HFF-Myc (cell line): ENCODE results near the gene SCO2.
"Not testable (repeated sequence)": the region's sequence is repeated elsewhere in the genome, so short reads cannot be mapped to it uniquely, and the experiment has no call there.

ENCODE experiments used
- DNase-seq: peaks from one replicate; pipeline ENCODE4 v3.0.0-alpha.2; 2011; ENCODE audit warnings: low read depth; ENCODE audit errors: extremely low read depth
- H3K4me3 ChIP-seq: replicated peaks from 2 replicates; pipeline ENCODE4 v1.5.1; 2011; ENCODE audit warnings: low read depth, mild to moderate bottlenecking, control low read depth, low read length
- TF ChIP-seq, protein P1 (sequence below): IDR thresholded peaks from 2 replicates; pipeline ENCODE4 v1.5.1; 2012; ENCODE audit warnings: mild to moderate bottlenecking, low read depth, low read length, control low read depth; ENCODE audit errors: missing control alignments

The SCO2 gene

DNA sequence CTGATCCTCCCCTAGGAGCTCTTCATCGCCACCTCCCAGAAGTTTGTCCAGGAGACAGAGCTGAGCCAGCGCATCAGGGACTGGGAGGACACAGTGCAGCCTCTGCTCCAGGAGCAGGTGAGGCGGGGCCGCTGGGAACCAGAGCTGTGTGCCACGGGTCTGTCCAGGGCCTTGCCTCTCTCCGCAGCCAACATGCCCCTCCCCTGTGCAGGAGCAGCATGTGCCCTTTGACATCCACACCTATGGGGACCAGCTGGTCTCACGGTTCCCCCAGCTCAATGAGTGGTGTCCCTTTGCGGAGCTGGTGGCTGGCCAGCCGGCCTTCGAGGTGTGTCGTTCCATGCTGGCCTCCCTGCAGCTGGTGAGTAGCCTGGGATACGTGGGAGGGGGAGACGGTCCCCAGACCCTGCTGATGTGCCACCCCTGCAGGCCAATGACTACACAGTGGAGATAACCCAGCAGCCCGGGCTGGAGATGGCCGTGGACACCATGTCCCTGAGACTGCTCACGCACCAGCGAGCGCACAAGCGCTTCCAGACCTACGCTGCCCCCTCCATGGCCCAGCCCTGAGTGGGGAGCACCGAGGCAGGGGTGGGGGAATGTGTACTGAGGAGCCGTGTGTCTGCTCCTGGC is 2.5 kb downstream of the SCO2 start:
- no peak overlapping the region for H3K4me3 ChIP-seq
- no peak for DNase-seq
- TF ChIP-seq, protein P1, sequence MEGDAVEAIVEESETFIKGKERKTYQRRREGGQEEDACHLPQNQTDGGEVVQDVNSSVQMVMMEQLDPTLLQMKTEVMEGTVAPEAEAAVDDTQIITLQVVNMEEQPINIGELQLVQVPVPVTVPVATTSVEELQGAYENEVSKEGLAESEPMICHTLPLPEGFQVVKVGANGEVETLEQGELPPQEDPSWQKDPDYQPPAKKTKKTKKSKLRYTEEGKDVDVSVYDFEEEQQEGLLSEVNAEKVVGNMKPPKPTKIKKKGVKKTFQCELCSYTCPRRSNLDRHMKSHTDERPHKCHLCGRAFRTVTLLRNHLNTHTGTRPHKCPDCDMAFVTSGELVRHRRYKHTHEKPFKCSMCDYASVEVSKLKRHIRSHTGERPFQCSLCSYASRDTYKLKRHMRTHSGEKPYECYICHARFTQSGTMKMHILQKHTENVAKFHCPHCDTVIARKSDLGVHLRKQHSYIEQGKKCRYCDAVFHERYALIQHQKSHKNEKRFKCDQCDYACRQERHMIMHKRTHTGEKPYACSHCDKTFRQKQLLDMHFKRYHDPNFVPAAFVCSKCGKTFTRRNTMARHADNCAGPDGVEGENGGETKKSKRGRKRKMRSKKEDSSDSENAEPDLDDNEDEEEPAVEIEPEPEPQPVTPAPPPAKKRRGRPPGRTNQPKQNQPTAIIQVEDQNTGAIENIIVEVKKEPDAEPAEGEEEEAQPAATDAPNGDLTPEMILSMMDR = no peak

DNA sequence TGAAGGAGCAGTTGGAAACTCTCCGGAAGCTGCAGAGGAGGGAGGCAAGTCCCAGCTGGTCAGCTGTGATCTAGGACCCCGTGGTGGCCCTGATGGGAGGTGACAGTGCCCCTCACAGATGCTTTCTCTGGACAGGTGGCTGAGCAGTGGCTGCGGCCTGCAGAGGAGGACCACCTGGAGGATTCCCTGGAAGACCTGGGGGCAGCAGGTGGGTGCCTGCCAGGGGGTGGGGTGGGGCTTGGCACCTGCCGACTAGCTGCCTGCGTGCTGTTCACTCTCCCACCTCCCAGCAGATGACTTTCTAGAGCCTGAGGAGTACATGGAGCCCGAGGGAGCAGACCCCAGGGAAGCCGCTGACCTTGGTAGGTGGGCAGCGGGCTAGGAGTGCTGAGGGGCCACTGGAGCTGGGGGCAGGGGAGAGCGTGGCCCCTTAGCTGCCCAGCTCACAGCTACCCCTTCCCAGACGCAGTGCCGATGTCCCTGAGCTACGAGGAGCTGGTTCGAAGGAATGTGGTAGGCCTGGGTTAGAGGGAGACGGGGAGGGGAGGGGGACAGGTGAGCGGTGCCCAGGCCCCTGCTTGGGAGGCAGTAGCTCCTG is 3.1 kb downstream of the SCO2 start:
- DNase-seq = no peak
- no peak overlapping the region for H3K4me3 ChIP-seq

DNA sequence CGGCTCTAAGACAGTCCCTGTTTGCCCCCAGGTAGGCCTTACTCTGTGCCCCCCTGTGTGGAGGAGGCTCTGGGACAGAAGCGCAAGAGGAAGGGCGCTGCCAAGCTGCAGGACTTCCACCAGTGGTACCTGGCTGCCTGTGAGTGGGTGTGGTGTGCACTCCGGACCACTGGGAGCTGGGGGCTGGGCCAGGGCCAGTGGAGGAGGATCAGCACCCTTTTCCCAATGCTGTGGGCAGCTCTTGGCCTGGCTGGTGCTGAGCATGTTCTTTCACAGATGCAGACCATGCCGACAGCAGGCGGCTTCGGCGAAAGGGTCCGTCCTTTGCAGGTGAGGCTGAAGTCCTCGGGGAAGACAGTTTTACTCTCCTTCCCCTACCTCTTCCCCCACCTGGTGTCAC is 3.7 kb downstream of the SCO2 start:
- DNase-seq = no peak
- no peak overlapping the region for H3K4me3 ChIP-seq
- TF ChIP-seq, protein P1 = no peak

More for the DNA sequence above, 3.1 kb downstream of the SCO2 start:
- TF ChIP-seq, protein P1 = no peak

DNA sequence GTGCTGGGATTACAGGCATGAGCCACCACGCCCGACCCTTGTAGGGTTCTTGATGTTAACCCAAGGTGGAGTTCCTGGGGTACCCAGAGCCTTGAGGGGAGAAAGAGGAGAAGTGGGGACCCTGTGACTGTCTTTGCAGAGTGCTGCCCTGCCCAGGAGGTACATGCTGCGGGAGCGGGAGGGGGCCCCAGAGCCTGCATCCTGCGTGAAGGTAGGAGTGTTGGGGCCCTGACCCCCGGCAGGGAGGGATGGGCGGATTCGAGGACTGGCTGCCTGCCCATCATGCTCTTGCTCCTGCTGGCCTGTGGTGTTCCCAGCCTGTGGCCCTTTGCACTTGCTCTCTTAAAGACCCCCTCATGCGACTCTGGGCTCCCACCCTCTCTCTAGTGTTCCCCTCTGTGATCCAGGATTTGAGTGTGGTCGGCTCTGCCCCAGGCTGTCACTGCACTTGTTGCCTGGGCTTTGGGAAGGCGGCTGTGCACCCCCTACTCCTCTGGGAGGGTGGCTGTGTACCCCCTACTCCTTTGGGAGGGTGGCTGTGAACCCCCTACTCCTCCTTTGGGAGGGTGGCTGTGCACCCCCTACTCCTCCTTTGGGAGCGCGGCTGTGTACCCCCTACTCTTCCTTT is 4.5 kb downstream of the SCO2 start:
- no peak overlapping the region for H3K4me3 ChIP-seq
- TF ChIP-seq, protein P1 = no peak
- DNase-seq = no peak

DNA sequence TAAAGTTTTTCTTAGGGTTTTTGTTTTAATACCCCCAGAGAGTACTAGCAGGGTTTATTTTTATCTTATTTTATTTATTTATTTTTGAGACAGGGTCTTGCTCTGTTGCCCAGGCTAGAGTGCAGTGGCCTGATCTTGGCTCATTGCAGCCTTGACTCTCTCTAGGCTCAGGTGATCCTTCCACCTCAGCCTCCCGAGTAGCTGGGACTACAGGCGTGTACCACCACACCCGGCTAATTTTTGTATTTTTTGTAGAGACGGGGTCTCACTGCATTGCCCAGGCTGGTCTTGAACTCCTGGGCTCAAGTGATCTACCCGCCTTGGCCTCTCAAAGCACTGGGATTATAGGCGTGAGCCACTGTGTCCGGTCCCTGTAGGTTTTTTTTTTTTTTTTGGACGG is 5.2 kb downstream of the SCO2 start:
- H3K4me3 ChIP-seq, DNase-seq: not testable (repeated sequence)

DNA sequence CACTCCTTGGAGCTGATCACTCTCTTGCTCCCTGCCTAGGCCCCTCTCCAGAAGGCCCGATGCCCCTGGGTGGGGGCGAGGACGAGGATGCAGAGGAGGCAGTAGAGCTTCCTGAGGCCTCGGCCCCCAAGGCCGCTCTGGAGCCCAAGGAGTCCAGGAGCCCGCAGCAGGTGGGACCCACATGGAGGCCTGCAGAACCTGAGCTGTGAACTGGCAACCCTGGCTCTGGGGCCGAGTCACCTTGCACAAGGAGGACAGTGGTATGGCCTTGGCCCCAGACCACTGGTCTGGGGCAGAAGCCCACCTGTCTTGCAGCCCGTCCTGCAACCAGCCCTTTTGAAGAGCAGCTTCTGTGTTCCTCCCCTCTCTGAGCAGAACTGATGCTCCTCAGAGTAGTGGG is 6.2 kb downstream of the SCO2 start:
- DNase-seq = no peak
- H3K4me3 ChIP-seq = no peak overlapping the region
- TF ChIP-seq, protein P1 = no peak

DNA sequence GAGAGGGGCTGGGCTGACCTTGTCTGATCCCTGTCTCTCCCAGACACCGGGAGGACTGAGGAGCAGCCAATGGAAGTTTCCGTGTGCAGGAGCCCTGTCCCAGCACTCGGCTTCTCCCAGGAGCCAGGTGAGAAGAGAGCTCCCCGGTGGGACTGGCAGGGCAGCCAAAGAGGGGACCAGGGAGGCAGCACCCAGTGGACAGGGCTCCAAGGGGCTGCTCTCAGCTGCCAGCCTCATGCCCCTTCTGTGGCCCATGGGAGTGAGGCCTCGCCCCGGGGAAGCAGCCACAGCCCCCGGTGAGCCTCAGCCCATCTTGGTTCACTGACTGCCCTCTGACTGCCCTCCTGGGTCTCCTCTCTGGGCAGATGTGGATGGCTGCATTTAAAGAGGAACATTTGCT is 6.8 kb downstream of the SCO2 start:
- TF ChIP-seq, protein P1 = no peak
- DNase-seq = no peak
- no peak overlapping the region for H3K4me3 ChIP-seq
